SIG-M5 (cell line): ENCODE measurements around the gene KLHL8.
"Not testable (repeated sequence)": the region's sequence is repeated elsewhere in the genome, so short reads cannot be mapped to it uniquely, and the experiment has no call there.

ENCODE experiments used
- DNase-seq: peaks from one replicate; lab custom pipeline; 2025; lab: John Stamatoyannopoulos, UW

The KLHL8 gene

DNA sequence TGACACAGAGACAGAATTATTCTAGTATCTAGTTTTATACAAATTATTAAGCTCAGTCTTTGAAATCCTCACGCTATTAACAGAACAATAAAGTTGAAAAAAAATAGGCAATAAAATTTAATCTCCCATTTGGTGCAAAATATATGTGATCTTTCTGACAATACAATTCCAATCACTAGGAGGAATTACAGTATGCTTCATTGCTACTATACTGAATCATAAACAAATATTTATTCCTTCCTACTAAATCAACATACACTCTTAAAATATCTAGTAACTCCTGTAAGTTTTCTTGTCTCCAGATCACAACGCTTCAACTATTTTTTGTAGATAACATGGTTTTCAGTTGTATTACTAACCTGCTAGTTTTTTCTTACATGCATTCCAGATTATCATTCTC lies 45.7 kb downstream of the KLHL8 start:
- no peak for DNase-seq

DNA sequence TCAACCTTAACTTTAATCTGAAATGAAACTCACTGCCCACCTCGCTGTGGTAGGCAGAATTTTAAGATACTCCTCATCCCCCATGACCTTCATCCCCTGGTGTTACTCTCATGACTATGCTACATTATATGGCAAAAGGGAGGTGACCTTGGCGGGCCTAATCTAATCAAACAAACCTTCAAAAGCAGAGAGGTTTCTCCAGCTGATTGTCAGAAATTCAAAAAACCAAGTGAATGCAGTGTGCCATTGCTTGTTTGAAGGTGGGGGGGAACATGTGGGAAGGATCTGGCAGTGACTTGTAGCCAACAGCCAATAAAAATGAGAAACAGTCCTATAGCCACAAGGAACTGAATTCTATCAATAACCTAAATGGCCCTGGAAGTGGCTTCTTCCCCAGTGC lies 48.5 kb downstream of the KLHL8 start:
- no peak for DNase-seq

DNA sequence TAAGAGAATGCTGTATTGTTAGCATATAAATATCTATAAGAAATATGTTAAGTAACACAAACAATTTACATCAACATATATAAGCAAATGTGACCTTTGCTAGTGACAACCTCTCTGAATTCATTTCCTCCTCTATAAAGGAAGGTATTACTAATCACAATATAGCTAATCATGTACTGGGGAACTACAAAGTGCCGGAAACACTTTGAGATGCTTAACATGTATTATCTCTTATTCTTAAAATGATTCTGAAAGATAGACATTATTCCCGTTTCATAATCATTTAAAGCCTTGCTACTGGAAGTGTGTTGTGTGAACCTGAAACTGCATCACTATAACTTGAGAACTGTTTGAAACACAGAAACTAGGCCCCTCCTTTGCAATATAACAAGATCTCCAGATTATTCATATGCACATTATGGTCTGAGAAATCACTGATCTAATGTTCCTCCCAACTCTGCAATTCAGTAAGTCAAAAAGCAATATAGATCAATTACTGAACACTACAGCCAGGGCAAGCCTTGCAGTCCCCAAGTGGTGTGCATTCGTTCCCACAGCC lies 54.0 kb downstream of the KLHL8 start:
- no peak for DNase-seq

DNA sequence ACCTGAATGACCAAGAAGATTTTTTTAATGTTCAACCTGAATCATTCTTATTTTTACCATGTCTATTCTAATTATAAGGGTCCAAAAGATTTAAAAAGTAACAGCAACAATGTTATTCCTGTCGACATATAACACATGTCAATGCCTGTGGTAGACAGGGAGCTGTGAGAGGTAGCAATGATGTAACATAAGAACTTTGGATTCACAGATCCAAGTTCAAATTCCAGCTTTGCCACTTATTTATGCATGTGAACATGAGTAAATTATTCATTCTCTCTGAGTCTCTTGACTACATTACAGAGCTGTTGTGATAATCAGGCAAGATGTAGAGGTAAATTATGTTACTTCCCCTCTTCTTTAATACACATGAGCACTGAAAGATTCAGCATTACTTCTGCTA lies 54.5 kb downstream of the KLHL8 start:
- DNase-seq: no peak

DNA sequence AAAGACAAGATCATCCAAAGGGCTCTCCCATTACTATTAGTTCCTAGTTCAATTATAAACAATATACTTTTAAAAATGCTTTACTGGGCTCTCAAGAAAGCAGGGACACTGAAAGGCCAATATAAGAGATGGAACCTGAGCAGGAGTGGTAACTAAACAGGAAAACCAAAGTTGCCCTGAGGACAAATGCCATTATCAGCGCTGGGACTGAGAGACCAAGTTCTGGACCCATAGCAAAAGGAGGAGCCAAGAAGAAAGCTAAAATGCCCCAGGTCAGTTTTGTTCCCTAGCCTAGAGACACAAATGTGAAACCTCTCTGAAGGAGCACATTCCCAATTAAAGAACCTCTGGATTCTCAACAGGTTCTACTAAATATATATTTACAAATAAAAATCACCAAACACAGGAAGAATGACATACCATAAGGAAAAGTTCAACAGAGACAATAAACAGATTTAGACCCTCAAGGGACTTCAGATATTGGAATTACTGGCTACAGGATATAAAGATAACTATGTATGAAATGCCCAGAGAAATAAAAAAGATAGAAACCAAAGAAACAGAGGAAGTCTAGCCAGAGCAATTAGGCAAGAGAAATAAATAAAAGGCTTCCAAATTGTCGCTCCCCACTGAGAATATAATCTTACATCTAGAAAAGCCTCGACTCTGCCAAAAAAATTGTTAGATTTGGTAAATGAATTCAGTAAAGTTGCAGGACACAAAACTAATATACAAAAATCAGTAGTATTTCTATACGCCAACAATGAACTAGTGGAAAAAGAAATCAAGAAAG lies 67.1 kb downstream of the KLHL8 start:
- no peak for DNase-seq

DNA sequence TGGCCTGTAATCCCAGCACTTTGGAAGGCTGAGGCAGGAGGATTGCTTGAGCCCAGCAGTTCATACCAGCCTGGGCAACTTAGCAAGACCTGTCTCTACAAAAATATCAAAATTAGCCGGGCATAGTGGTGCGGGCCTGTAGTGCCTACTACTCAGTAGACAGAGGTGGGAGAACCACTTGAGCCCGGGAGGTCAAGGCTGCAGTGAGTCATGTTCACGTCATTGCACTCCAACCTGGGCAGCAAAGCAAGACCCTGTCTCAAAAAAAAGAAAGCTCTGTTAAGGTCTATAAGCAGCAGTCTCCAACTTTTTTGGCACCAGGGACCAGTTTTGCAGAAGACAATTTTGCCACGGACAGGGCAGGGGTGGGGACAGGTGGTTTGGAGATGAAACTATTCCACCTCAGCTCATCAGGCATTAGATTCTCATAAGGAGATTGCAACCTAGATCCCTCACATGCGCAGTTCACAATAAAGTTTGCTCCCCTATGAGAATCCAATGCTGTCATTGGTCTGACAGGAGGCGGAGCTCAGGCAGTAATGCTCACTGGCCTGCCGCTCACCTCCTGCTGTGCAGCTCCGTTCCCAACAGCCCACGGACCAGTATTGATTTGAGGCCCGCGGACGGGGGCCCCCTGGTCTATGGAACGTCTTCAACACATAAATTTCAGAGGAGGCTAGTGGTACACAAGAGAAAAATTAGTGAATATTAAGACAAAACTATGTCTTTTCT lies 67.9 kb downstream of the KLHL8 start:
- DNase-seq: no peak

DNA sequence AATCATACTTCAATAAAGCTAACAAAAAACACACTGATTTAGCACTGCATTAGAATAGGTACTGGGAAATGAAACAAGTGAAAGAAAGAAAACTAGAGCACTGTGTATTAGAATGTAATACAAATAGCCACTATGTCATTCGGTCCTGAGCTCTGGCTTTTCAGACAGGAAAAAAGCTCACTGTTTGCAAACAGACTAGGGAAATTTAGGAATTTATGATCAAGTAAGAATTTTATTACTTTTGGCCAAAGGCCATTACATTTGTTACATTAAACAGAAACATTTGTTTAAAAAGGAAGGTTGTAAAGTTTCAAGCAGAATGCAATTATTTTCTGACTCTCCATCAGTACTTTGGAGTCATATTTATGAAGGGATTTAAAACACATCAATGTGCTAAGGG lies 68.7 kb downstream of the KLHL8 start:
- DNase-seq: no peak

DNA sequence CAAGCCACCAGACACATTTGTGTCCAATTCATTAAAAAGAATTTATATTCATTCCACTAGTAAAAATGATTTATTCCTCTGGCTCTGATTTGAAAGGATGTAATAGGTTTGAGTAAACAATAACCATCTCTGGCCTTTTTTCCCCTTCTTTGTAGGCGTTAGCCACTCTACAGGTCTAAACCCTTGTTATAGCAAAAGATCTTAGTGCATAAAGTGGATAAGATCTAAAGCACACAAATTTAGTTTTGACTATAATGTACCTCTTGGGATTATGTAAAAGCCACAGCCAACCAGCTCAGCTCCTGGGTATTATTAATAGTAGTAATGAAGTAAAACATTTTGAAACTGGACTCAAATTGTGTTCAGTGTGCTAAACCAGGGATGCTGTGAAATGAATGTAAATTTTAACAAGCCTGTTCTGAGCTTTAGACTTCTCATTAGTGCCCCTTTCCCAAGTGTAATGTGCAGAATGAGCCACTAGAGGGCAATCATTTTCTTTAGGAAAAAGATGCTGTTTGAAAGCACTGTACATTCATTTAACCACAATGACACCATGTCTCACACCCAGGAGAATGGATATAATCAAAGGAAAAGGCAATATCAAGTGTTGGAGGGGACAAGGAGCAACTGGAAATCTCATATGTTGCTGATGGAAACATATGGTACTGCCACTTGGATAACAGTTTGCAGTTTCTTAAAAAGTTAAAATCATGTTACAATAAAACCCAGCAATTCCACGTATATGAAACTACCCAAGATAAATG lies 69.7 kb downstream of the KLHL8 start:
- no peak for DNase-seq

DNA sequence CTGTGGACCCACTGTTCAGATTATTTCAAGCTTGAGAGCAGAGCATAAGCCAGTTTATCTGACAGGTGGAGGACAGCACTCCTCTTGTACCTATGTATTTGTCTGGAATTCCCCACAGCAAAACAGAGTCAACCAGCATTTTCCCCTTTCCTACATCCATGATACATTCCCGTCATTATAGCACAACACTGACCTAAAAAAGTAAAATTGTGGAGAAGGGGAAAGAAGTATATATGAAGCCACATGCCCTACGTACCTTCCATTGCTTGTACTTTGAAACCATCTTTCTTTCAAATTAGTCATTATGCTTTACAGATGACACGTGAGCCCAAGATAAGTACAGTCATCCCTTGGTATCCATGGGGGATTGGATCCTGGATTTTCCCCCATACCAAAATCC lies 73.3 kb downstream of the KLHL8 start:
- DNase-seq: no peak

DNA sequence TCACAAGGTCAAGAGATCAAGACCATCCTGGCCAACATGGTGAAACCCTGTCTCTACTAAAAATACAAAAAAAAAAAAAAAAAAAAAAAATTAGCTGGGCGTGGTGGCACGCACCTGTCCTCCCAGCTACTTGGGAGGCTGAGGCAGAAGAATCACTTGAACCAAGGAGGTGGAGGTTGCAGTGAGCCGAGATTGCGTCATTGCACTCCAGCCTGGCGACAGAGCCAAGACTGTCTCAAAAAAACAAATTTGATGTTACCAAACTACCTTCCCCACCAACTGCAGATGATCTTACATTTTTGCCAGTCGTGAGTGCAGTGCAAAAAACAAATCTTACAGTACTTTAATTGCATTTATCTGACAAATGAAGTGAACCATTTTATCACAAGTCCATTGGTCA lies 74.5 kb downstream of the KLHL8 start:
- DNase-seq: not testable (repeated sequence)

DNA sequence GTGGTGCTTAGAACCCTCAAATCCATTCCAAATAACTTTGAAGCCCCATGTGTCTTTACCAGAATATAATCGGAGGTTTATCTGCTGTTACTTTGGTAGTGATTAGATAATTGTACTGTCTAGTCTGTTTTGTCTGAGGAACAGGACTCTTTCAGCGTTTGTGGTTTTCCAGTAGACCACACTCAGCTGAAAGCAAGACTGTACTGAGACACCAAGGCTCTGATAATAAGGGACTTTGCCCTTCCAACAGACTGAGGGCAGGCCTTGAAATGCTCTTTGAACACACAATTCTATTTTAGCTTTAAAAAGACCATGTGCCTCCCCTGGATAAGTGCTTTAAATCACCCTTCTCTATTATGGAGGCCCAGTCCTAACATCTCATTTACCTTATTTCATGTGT lies 76.1 kb downstream of the KLHL8 start:
- no peak for DNase-seq

DNA sequence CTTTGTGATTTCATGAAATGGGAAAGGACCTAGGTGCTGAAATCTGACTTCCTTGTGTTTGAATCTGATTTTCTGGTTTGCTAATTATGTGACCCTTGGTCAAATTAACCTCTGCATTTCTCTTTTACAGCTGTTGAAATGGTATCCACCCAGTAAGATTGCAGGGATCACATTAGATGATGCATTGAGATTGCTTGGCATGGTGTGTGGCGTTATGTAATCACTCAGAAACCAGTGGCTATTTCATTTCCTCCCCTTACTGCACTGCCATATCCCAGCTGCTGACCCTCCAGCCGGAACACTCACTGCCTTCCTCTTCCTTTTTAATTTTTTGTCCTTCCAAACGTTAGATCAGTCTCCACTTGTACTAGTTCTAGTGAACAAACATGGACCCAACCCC lies 79.0 kb downstream of the KLHL8 start:
- no peak for DNase-seq

DNA sequence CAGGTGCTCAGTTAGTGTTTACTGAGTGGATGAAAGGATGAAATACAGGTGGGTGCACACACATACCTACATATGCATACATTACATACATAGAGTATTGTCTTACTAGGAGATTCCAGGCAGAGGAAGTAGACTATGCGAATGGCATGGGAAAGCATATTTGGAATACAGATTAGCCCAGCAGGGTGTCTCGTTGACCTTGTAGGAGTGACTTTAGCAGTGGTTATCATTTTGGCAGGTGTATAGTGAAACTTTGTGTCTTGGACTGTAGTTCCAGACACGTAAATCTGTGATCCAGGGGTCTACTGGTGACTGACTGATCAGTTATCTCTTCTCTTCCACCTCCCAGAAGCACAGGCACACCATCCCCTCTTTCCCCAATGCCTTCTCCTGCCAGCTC lies 86.3 kb downstream of the KLHL8 start:
- DNase-seq: no peak

DNA sequence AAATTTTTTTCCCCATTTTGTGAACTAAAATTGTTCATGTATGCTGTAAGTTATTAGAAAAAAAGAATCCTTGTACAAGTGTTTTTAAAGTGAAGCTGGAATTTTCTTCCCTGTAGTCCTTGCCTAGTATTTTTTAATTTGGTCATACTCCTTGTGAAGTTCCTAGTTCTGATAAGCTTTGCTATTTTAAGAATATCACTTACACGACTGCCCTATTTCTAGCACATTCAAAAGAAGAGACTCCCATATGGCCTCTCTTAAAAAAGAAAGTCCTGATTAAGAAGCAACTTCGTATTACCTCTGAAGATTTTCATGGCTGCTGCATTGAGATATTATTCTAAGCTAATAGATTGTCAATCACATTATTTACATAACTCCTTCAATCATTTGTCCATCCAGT lies 87.2 kb downstream of the KLHL8 start:
- DNase-seq: no peak

DNA sequence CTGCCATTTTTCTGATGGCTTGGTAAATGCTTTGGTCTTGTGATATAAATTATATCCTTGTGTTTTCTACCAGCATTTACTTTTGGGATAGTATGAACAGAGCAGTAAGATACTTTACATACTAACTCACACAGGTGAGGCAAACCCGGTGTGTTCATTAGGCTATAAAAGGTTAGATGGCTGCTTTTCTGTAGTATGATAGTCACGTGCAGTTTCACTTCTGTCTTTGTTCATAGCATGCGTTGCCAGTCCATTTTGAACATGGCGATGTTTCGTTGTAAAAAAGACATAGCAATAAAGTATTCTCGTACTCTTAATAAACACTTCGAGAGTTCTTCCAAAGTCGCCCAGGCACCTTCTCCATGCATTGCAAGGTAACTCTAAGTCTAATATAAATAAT lies 88.4 kb downstream of the KLHL8 start:
- DNase-seq: no peak

DNA sequence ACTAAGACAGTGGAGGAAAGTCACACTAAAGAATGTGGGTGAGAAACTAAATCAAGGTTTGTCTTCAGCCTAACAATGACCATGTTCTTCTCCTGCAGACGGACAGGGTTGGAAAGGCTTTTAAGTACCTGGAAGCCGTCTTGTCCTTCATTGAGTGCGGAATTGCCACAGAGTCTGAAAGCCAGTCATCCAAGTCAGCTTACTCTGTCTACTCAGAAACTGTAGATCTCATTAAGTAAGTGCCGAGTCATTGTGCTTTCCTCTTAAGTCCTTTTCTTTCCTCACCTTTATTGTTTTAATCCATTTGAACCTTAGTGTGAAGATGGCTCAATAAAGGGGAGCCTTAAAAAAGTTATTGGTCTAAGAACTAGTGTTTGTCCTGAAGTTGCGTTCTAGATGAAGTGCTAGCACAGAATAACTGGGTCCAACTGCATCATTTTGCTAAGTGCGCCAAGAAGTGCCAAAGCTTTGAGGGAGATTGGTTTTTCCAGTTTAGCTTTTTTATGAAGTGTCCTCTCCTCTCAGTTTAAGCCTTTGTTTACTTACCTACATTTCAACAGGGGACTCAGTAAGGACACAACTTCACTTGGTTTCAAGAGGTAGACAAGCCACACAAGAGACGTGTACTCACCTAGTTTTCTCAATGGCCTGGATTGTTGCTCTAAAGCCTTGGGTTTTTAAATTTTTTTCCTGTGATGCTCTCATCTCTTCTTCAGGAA lies 89.3 kb downstream of the KLHL8 start:
- no peak for DNase-seq

DNA sequence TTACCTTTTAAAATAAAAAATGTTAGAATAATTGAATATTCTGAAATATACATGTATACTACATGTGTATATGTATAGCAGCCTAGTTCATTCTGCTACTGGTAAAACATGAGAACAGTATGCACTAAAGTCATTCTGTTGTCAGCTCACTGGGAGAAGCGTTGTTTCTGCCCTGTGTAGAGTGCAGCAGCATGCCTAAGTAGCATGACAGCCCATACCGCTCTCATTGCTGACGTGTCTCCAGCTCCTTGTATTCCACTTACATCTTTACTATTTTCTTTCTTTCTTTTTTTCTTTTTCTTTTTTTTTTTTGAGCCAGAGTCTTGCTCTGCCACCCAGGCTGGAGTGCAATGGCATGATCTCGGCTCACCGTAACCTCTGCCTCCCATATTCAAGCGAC lies 90.7 kb downstream of the KLHL8 start:
- DNase-seq: no peak

DNA sequence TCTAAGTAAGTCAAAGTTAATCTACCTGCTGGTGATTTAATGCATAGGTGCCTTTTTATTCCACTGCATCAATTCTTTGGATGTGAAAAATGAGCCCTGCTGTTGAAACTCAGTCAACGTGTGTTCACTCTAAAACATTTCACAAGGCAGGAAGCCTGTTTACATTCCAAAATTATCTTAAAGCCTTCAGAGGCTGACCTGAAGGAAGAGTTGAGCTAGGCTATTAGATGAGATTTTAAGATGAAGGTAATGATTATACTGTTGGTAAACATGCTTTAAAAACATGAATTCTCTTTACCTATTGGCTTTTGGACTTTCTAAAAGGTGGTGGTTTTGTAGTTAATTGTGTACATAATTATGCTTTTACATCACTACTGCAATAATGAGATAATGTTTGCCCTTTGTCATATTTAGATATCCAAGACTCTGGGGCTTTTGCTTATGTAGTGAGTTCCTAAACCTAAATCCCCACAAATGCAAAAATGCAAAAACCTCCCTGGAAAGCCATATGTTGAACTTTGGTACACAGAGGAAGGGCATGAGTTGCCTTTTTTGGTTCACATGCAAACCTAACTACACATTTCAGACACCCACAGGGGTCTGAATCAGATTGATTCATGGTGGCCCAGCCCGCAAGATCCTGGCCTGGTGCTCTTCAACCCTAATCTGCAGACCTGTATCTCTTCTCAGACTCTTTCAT lies 92.3 kb downstream of the KLHL8 start:
- no peak for DNase-seq

DNA sequence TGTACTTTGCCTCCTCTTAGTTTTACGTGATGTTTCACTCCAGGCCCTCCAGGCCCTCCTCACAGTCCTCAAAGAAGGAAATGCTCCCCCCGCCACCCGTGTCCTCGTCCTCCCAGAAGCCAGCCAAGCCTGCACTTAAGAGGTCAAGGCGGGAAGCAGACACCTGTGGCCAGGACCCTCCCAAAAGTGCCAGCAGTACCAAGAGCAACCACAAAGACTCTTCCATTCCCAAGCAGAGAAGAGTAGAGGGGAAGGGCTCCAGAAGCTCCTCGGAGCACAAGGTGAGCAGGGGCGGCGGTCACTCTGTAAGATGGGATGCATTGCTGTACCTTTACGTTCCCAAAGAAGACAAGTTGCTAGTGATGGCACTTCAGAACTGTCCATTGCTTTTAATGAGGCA lies 94.4 kb downstream of the KLHL8 start:
- no peak for DNase-seq

DNA sequence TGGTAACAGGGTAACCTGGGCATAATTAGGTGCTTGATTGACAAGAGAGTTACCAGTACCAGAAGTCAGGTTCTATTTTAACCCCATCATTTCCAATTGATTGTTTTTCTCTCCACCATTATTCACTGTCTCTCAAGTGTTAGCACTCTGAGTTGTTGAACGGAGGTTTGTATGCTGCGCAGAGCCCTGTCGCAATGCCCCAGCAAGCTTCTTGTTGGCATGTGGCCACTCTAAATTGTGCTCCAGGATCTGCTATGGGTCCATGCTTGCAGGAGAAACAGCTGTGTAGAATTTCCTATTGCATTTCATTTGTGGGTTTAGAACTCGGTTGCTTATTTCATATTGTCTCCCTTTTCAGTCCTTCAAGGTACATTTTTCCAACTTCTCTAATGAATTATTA lies 98.2 kb downstream of the KLHL8 start:
- DNase-seq: no peak

DNA sequence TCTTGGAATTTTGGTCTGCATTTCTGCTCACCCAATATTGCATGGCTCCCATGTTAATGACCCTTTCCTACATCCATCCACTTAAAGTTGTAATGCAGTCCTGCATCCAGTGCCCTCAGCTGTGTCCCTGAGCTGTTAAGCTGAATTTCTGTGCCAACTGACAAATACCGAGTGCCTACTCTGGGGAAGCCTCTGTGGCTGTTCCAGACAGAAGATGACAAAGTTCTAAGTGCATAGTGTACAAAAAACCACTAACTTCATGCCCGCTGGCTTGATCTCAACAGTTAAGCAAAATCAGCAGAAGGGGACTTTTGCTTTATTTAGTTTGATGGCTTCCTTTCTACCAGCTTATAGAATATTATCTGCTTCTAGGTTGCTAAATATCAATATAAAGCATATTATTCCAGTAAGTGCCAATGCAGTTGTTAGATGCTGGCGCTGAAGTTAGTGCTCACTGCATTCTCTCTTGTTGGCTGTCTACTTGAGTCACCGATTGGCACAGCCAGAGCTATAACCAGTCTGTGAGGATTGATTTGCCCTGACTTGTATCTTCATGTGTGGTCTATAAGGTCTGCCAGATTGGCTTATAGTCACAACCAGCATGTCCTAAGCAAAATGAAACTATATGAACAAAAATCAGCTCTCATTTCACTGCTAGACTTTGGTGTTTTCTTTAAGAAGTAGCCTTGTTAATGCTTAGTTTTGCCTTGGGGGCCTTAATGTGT lies 98.9 kb downstream of the KLHL8 start:
- DNase-seq: no peak
